ENCODE results near the gene VAPB. TPM values are rescaled to one million over a fixed set of nuclear protein-coding genes. Genes with fewer than 3 reads are reported as not detected.

VAPB gene
- polyA plus RNA-seq, 1 donor (not counting 4 experiments of a cell fraction or from before 2014, with no cell fraction given), result 38.0 TPM

- dilution Hi-C loops (cut with MboI; ENCODE audit: extremely low pct_ligation_motif_present, low sequenced_read_pairs), result no loop called here
- DNase-seq (ENCODE audit: low read depth, low spot score), result no peak
- H3K79me2 ChIP-seq (ENCODE audit: control insufficient read depth, insufficient read depth, low read length), result peaks cover 92% of the 10 kb centered on the region
Observed at GRCh38 chr20:58431134-58431533, 42.1 kb downstream of the VAPB start.

GRCh38 chr20:58432186-58432954 is 43.3 kb downstream of the VAPB start:
- no peak for TF ChIP-seq EZH2 (IDR thresholded peaks at IDR 0.05; ENCODE audit: low read length)
- TF ChIP-seq CTCF (optimal IDR thresholded peaks at IDR 0.05 in 1 of 3, IDR thresholded peaks at IDR 0.05 in 1 of 3, conservative IDR thresholded peaks at IDR 0.05 in 1 of 3; ENCODE audit: extremely low read depth in 1 of 3, insufficient read depth in 2 of 3, low read length in 3 of 3), result no peak
- Histone ChIP-seq H3K4me2 (ENCODE audit: control insufficient read depth, extremely low read depth, insufficient read depth, low read depth, low read length) (no peak overlapping the region), H3K36me3 (ENCODE audit: control insufficient read depth in 2 of 2, extremely low read depth in 1 of 2, insufficient read depth in 2 of 2, low read length in 2 of 2) (peaks cover 2 to 6% of the 10 kb centered on the region in 2 experiments), H3K27me3 (ENCODE audit: control insufficient read depth, extremely low read depth, insufficient read depth, low read length) (no peaks in the 10 kb centered on the region), H3K4me3 (ENCODE audit: control insufficient read depth in 2 of 3, extremely low read depth in 1 of 3, insufficient read depth in 2 of 3, low read depth in 1 of 3, low read length in 3 of 3) (no peak overlapping the region), H2AFZ (ENCODE audit: control insufficient read depth, low read length) (no peak overlapping the region), H3K79me2 (ENCODE audit: control insufficient read depth, insufficient read depth, low read length) (peaks cover 84% of the 10 kb centered on the region), H3K27ac (ENCODE audit: control insufficient read depth, insufficient read depth, low read length) (no peak overlapping the region), H3K9me3 (ENCODE audit: control insufficient read depth, low read depth, low read length) (no peaks in the 10 kb centered on the region), H3K4me1 (ENCODE audit: control insufficient read depth, extremely low read depth, insufficient read depth, low read length) (peaks cover 8% of the 10 kb centered on the region), H3K9ac (ENCODE audit: control insufficient read depth, extremely low read depth, insufficient read depth, low read length) (no peak overlapping the region), H3K9me1 (ENCODE audit: control insufficient read depth, extremely low read depth, insufficient read depth, low read length) (no peaks in the 10 kb centered on the region), H4K20me1 (ENCODE audit: control insufficient read depth, extremely low read depth, insufficient read depth, low read length) (peaks cover 7% of the 10 kb centered on the region)
- DNase-seq (ENCODE audit: low read depth, low spot score) (no peak), FAIRE-seq (no peak)
- dilution Hi-C loops (cut with MboI; ENCODE audit: extremely low pct_ligation_motif_present, low sequenced_read_pairs), result no loop called here

More at GRCh38 chr20:58431134-58431533, 42.1 kb downstream of the VAPB start:
- H3K9ac ChIP-seq (ENCODE audit: control insufficient read depth, extremely low read depth, insufficient read depth, low read length), result no peak overlapping the region
- H2AFZ ChIP-seq (ENCODE audit: control insufficient read depth, low read length), result no peak overlapping the region
- H3K4me1 ChIP-seq (ENCODE audit: control insufficient read depth, extremely low read depth, insufficient read depth, low read length), result peaks cover 8% of the 10 kb centered on the region
- no peaks in the 10 kb centered on the region for H3K27me3 ChIP-seq (ENCODE audit: control insufficient read depth, extremely low read depth, insufficient read depth, low read length)
- H3K4me3 ChIP-seq (ENCODE audit: control insufficient read depth in 2 of 3, extremely low read depth in 1 of 3, insufficient read depth in 2 of 3, low read depth in 1 of 3, low read length in 3 of 3), result no peak overlapping the region
- peaks cover 7% of the 10 kb centered on the region for H4K20me1 ChIP-seq (ENCODE audit: control insufficient read depth, extremely low read depth, insufficient read depth, low read length)
- no peak overlapping the region for H3K4me2 ChIP-seq (ENCODE audit: control insufficient read depth, extremely low read depth, insufficient read depth, low read depth, low read length)
- TF ChIP-seq CTCF (optimal IDR thresholded peaks at IDR 0.05 in 1 of 3, IDR thresholded peaks at IDR 0.05 in 1 of 3, conservative IDR thresholded peaks at IDR 0.05 in 1 of 3; ENCODE audit: extremely low read depth in 1 of 3, insufficient read depth in 2 of 3, low read length in 3 of 3), result no peak
- no peak for TF ChIP-seq EZH2 (IDR thresholded peaks at IDR 0.05; ENCODE audit: low read length)
- no peaks in the 10 kb centered on the region for H3K9me1 ChIP-seq (ENCODE audit: control insufficient read depth, extremely low read depth, insufficient read depth, low read length)
- peaks cover 2 to 7% of the 10 kb centered on the region in 2 experiments for H3K36me3 ChIP-seq (ENCODE audit: control insufficient read depth in 2 of 2, extremely low read depth in 1 of 2, insufficient read depth in 2 of 2, low read length in 2 of 2)
- H3K9me3 ChIP-seq (ENCODE audit: control insufficient read depth, low read depth, low read length), result no peaks in the 10 kb centered on the region
- H3K27ac ChIP-seq (ENCODE audit: control insufficient read depth, insufficient read depth, low read length), result no peak overlapping the region
- no peak for FAIRE-seq
